HG03025 (cell line): ENCODE measurements around the gene PLEKHM2.
"Not testable (repeated sequence)": the region's sequence is repeated elsewhere in the genome, so short reads cannot be mapped to it uniquely, and the experiment has no call there.

Experiments
- ATAC-seq: cut with Tn5 transposase; IDR thresholded peaks from one replicate; pipeline ENCODE4 v1.9.1; 2021; ENCODE audit warnings: mild to moderate bottlenecking, moderate library complexity; ENCODE audit not compliant: unreplicated experiment, low FRiP score

Gene PLEKHM2

DNA sequence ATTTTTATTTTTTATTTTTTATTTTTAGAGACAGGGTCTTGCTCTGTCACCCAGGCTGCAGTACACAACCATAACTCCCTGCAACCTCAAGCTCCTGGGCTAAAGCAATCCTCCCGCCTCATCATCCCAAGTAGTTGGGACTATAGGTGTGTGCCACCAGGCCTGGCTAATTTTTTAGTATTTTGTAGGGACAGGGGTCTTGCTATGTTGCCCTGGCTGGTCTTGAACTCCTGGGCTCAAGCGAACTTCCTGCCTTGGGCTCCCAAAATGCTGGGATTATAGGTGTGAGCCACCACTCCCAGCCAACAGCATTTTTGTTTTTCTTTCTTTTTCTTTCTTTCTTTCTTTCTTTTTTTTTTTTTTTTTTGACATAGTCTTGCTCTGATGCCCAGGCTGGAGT lies 14.1 kb downstream of the PLEKHM2 start:
- ATAC-seq = no peak

- not testable (repeated sequence) for ATAC-seq
Measured at GRCh38 chr1:15699321-15699720, 15.2 kb downstream of the PLEKHM2 start.

GRCh38 chr1:15700508-15700907 lies 16.4 kb downstream of the PLEKHM2 start:
- ATAC-seq = no peak

- ATAC-seq = no peak
Measured at GRCh38 chr1:15701784-15702183, 17.7 kb downstream of the PLEKHM2 start.

- no peak for ATAC-seq
Measured at GRCh38 chr1:15702722-15703550, 18.8 kb downstream of the PLEKHM2 start.

- ATAC-seq = no peak
Measured at GRCh38 chr1:15703562-15703961, 19.4 kb downstream of the PLEKHM2 start.

DNA sequence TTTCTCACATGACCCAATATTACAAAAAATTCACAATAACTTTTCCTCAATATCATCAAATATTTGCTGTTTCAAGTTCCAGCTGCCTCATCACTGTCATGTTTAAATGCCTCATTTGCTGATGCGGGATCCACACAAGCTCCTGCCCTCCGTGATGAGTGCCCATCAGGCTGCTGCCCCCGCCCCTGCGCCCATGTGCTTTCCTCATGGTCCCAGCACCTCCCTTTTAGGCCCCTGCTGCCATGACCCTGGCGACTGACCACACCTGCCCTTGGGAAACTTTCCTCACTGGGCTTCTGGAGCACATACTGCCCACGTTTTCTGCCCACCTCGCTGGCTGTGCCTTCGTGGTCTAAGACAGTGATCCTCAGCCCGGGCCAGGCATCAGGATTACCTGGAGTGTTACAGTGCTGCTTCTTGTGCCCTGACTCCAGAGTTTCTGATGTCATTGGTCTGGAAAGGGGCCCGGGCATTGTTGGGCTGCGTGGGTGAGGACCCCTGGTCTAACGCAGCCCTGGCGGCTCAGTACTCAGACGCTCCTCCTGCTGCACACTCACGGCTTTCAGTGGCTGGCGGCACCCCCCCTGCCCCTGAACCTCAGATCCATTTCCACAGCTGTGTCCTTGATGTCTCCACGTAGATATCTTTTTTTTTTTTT lies 20.5 kb downstream of the PLEKHM2 start:
- no peak for ATAC-seq

DNA sequence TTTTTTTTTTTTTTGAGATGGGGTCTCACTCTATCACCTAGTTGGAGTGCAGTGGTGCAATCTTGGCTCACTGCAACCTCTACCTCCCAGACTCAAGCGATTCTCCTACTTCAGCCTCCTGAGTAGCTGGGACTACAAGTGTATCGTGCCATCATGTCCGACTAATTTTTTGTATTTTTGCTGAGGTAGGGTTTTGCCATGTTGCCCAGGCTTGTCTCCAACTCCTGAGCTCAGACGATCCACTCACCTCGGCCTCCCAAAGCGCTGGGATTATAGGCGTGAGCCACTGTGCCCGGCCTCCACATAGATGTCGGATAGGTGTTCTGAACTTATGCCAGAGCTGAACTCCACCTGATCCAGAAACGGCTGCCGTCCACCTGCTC lies 21.1 kb downstream of the PLEKHM2 start:
- ATAC-seq = no peak

- ATAC-seq = no peak
Measured at GRCh38 chr1:15706751-15707150, 22.6 kb downstream of the PLEKHM2 start.

DNA sequence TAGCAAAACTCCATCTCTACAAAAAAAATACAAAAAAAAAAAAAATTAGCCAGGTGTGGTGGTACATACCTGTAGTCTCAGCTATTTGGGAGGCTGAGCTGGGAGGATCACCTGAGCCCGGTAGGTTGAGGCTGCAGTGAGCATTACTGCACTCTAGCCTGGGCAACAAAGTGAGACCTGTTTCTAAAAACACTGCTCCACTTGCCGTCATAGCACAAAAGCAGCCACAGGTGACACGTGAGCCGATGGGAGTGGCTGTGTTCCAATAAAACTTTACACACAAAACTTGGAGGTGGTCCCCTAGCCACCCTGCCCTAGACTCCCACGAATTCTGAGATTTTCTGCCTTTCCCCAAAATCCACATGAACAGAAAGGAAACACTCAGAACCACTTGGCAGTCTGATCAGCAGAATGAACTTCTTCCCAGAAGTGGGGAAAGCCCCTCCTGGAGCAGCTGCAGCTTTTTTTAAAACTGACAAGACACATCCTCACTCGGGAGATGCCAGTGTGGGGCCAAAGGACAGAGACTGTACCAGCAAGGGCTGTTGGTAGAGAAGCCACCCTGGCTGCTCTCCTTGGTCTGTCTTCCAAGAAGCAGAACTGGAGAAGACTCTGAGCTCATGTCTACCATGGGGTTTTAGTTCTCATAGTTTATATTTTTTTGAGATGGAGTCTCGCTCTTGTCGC lies 23.3 kb downstream of the PLEKHM2 start:
- no peak for ATAC-seq

DNA sequence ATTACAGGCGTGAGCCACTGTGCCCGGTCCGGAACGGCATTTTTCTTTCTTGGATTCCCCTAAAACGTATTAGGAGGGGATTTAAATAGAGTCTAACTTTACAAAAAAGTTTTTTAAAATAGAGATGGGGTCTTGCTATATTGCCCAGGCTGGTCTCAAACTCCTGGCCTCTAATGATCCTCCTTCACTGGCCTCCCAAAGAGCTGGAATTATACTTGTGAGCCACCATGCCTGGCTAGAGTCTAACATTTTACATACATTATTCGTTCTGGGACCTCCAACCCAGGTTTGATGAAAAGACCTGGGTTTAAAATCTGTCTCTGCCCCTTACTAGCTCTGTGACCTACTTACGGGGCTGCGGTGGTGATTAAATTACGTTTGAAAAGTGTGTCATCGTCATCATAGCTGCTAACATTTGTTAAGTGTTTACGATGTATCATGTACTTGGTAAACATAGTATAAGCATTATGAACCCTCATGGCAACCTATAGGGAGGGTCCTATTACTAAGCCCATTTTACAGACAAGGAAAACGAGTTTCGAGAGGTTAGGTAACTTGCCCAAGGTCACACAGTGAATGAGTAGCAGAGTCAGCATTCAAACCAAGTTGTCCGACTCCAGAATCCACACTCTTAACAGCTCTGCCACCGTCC lies 24.5 kb downstream of the PLEKHM2 start:
- no peak for ATAC-seq

DNA sequence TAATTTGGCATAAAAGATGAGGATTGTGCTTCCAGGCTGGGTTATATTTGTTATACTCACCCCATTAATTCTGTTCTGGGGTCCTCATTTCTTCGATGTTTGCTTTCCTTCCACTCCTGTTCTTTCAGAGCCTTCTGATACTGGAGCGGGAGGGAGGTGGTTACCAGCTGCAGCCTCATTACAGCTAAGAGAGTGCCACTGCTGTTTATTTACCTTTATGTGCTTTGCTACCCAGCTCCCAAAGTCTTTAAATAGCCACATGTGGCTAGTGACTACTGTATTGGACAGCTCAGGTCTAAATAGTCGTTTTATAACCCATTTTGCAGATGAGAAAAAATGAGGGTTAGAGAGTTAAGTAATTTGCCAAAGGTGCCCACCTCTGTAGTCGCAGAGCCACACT lies 25.1 kb downstream of the PLEKHM2 start:
- ATAC-seq = no peak

DNA sequence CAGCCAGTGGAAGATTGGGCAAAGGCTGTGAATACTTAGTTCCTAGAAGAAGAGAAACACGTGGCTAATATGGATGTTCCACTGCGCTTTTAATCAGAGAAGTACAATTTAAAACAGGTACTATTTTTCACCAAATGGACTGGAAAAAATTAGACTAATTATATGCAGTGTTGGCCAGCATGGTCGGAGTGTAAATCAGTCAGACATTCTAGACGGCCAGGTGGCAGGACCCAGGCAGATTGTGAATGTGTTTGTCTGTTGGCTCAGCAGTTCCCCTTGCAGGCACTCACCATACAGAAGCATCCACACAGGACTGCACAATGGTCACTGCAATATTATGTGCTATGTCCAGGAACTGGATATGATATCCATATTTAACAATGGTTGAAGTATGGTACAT lies 28.0 kb downstream of the PLEKHM2 start:
- ATAC-seq = no peak

GRCh38 chr1:15714406-15715136 lies 30.5 kb downstream of the PLEKHM2 start:
- no peak for ATAC-seq

GRCh38 chr1:15717418-15718125 lies 33.5 kb downstream of the PLEKHM2 start:
- no peak for ATAC-seq

DNA sequence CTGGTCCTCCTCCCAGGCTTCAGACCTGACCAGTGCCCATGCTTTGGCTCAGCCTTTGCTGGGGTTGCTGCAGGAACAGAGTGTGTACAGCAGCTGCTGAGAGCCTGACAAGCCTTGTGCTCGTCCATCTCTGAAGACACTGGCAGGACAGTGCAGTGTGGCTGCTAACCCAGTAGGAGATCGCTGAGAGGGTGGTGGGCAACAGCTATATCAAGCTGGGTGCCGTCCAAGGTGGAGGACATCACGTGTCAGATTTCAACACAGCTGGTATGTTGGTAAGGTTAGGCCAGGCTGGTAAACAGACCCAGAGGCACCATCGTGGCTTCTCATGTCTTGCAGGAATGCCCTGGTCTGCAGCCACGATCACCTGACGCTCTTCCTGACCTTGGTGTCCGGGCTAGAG lies 34.1 kb downstream of the PLEKHM2 start:
- no peak for ATAC-seq

DNA sequence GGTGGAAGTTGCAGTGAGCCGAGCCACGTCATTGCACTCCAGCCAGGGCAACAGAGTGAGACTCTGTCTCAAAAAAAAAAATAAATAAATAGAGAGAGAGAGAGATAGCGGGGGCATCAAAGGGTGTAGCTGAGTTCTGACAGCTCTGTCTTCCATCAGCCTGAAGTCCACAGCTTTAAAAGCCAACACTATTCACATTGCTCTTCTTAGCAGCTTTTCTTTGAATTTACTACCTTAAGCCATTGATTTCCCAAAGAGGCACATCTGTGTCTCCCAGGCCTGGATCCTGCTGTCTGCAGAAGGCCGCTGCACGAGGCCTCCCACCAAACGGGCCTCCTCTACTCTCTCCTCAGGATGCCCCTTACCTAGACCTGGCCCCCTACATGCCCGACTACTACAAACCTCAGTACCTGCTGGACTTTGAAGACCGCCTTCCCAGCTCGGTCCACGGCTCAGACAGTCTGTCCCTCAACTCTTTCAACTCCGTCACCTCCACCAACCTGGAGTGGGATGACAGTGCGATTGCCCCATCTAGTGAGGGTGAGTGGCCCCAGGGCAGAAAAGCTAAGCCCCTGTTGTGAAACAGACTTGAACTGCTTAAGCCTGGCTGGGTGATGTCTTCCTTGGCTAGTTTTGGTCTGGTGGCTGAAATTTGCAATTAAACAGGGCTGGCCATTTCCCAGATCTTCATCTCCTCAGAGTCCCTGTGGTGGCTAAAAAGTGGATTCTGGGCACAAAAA lies 35.4 kb downstream of the PLEKHM2 start:
- ATAC-seq = no peak

DNA sequence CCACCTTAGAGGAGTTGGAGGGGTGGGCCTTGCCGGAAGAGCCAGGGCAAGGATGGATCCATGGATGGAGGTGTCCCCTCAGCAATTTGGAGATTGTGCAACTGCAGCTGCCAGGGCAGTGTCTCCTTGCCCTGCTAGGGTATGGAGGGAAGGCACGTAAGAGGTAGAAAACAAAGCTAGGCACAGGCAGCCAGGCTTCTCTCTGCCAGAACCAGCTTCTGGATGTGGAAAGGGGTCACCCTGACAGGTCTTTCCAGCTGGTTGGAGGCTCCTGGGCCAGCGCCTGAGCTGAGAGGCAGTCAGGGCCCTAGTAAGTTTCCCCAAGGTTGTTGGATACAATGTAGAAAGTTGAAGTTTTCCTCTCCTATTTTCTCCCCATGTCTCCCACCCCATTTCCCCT lies 36.7 kb downstream of the PLEKHM2 start:
- ATAC-seq = no peak

DNA sequence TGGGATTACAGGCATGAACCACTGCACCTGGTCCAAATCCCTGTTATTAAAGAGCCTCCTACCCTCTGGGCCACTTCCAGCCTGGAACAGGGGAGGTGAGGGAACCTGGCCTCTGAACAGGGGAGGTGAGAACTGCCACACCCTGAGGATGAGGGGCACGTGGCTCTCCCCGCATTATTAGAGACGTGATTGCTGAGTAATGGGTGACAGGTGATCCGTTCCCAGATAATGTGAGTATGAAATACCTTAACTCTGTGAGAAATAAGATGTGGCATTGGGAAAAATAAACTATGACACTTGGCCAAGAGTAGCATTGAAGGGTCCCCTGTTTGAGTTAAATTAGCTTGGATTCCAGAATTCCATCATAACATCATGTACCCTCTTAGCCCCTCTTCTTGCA lies 38.3 kb downstream of the PLEKHM2 start:
- no peak for ATAC-seq
